Neural progenitor cell (in vitro differentiated cells): Measurements from ENCODE around the gene OTUD4.
"Not testable (repeated sequence)": the region's sequence is repeated elsewhere in the genome, so short reads cannot be mapped to it uniquely, and the experiment has no call there.

Source experiments
- CTCF ChIP-seq: fragments of 200-600 bp; sonication (generic); IDR thresholded peaks from 2 replicates; pipeline ENCODE4 v1.5.1; 2017; ENCODE audit warnings: antibody characterized with exemption, mild to moderate bottlenecking
- EZH2 ChIP-seq: fragments of 200-600 bp; sonication (generic); IDR thresholded peaks from 2 replicates; pipeline ENCODE4 v1.6.1; 2017; ENCODE audit warnings: antibody characterized with exemption, mild to moderate bottlenecking, moderate library complexity
- EZH2phosphoT487 ChIP-seq: fragments of 200-600 bp; sonication (generic); IDR thresholded peaks from 2 replicates; pipeline ENCODE4 v1.6.1; 2017; ENCODE audit warnings: antibody characterized with exemption

- TF ChIP-seq CTCF, EZH2, EZH2phosphoT487: not testable (repeated sequence)
Measured at GRCh38 chr4:145223228-145223627, 42.8 kb upstream of the OTUD4 start.
